Measurements from ENCODE around the gene VAX1. TPM values are rescaled to one million over a fixed set of nuclear protein-coding genes. Genes with fewer than 3 reads are reported as not detected.

VAX1 gene
- total RNA-seq, 4 donors from 2014 or later: not detected

DNA sequence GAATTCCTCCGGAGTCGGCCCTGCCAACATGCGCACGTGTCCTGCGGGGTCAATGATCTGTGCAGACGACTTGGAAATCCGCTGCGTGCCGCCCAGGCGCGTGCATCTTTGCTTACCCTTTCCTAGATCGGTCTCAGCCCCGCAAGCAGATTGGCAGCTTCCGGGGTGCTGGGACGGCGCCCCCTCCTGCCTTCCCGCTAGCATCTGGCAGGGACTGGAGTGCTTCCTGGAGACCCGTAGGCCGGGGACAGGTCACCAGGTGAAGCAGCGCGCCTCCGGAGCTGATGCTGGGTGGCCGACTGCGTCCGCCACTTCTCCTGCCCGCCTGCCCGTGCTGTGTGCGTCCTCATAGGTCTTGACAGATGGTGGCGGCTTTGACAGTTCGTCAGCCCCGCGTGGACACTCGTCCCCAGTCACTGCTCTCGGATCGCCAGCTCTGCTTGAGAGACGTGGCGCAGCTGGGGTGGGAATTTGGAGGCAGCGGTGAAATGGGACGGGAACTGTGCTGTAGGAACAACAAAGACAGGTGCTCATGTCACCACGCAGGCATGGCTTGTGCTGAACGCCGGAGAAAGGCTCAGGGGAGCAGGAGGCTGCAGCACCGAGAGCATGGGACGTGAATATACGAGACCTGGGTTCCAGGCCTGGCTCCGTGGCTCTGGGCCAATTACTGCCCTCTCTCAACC is 37.3 kb upstream of the VAX1 start:
- peak; percentile 36 for ATAC-seq (ENCODE audit: low FRiP score)
- no peak for DNase-seq (ENCODE audit: low spot score)
- TF ChIP-seq, protein P1, sequence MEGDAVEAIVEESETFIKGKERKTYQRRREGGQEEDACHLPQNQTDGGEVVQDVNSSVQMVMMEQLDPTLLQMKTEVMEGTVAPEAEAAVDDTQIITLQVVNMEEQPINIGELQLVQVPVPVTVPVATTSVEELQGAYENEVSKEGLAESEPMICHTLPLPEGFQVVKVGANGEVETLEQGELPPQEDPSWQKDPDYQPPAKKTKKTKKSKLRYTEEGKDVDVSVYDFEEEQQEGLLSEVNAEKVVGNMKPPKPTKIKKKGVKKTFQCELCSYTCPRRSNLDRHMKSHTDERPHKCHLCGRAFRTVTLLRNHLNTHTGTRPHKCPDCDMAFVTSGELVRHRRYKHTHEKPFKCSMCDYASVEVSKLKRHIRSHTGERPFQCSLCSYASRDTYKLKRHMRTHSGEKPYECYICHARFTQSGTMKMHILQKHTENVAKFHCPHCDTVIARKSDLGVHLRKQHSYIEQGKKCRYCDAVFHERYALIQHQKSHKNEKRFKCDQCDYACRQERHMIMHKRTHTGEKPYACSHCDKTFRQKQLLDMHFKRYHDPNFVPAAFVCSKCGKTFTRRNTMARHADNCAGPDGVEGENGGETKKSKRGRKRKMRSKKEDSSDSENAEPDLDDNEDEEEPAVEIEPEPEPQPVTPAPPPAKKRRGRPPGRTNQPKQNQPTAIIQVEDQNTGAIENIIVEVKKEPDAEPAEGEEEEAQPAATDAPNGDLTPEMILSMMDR (IDR thresholded peaks at IDR 0.05): no peak

DNA sequence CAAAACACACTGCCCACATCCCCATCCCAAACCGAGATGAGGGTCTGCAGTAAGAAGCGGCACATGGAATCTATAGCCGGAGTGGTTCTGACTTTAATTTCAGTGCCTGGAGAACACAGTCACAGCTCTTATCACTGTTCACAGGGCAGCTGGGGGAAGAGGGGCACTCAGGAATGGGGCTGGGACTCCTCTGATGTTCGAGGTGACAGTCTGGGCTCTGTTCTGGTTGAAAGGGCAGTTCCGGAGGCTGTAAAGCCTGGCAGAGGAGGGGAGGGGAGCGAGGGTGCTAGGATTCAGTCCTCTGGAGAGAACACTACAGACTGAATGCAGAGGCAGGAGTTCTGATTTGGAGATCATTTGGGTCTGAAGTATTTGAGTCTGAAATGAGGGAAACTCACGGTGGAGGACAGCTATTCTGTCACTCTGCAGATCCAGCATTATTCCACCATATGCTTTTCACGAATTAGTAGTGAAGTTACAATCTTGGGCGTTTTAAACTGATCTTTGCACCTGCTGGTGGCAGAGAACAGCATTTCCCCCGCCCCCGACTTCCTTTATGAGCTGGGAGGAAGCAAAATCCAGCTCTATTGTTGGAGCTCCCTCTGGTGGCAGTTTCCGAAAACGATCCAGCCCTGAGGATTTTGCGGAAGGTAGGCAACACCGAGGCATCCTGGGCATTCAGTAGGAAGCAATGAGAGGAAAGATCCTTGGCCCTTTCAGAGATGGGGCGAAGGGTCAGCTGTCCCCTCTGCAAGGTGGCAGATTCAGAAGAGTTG is 36.6 kb upstream of the VAX1 start:
- TF ChIP-seq, protein P1 (IDR thresholded peaks at IDR 0.05): peak in 1 of 3 donors; percentile 39
- ATAC-seq (ENCODE audit: low FRiP score) (peak; percentile 89), DNase-seq (ENCODE audit: low spot score) (peak; percentile 68)

DNA sequence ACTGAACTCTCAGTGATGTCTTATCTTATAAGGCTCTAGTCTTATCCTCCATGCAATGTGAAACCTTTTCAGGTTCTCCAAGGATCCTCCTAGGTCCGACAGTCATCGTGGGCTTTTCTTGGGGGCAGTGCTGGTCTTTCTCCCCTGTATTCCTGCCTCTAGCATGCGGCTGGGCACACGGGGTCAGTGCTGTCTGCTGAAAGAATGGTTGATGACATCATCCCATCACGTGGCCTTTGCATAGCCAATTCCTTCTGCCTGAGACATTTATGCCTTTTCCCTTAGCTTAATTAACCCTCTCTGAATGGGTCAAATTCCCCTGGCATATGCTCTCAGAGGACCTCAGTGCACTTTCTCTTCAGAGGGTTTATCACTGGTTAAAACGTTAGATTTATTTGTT is 32.2 kb upstream of the VAX1 start:
- no peak for ATAC-seq (ENCODE audit: low FRiP score)
- TF ChIP-seq, protein P1 (IDR thresholded peaks at IDR 0.05): no peak
- no peak for DNase-seq (ENCODE audit: low spot score)

DNA sequence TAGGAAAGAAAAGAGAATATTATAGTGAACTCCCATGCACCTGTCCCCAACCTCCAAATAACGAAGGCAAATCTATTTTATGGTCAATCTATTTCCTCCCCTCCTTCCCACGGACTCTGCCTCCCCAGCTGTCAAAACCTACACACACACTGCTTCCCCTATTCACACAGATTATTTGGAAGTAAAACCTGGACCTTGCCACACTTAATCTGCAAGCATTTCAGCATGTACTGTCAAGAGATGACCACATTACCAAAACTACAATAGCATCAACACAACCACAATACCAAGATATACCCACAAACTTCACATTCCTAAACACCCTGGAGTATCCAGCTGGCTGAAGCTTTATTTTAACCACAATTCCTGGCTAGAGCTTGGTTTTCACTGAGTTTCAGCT is 31.4 kb upstream of the VAX1 start:
- TF ChIP-seq, protein P1 (IDR thresholded peaks at IDR 0.05): no peak
- ATAC-seq (ENCODE audit: low FRiP score) (no peak), DNase-seq (ENCODE audit: low spot score) (no peak)

DNA sequence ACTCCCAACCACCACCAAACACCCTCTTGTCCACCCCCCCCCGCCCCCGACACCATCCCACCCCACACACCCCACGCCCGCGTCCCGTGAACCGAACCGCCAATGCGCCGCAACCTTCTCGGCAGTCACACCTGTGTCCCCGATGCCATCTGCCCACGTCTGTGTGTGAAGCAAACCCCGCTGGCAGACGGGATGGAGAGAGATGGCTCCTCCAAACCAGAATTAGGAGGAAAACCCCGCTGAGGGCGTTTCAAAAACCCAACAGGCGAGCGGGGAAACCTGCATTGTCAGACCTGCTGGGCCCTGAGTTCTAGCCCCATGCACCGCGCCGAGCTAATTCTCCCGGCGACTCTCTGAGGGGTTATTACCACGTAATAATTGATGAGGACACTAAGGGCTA is 30.7 kb upstream of the VAX1 start:
- ATAC-seq (ENCODE audit: low FRiP score) (no peak), DNase-seq (ENCODE audit: low spot score) (no peak)
- TF ChIP-seq, protein P1 (IDR thresholded peaks at IDR 0.05): no peak

DNA sequence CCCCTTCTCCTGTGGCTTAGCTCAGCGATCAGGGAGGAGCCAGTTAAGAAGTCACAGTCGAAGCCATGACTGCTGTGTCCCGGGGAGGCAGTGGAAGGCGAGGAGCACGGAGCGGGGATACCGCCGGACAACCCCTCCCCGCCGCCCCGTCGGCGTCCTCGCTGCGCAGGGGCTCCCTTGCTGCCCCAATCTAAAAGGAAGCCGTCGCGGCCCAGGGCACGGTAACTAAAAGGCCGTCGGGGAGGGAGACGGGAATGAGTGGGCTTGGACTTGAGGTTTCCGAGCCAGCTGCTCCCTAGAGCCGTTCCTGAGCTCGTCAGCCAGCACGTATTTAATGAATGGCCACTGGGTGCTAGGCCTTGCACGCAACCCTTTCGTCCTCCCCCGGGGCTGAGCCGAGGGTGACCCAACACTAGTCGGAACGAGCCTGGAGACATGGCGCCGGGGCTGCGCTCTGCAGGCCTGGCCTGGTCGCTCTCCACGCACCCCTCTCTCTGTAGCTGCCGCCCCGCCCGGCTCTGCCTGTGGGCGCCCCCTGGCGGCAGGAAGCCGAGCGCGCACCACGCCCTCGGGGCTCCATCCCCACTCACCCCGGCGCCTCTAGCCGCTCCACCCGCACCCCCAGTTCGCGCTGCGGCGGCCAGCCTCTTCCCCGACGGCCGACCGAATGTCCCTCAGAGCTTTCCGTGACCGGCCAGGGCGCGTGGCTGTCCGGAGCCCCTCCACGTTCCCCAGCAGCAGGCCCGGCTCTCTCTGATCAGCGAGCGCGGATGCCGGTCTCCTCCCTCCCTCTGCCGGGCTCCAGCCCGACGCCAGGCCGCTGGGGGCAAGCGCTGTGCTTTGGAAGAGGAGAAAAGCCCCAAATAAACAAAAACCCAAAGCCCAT is 30.0 kb upstream of the VAX1 start:
- ATAC-seq (ENCODE audit: low FRiP score) (peak; percentile 90), DNase-seq (ENCODE audit: low spot score) (peak; percentile 47)
- TF ChIP-seq, protein P1 (IDR thresholded peaks at IDR 0.05): peak in 2 of 3 donors; percentile 19 to 76

Data from omental fat pad (tissue), 4 donors.